Activated CD8-positive, alpha-beta T cell treated with anti-CD3 and anti-CD28 coated beads for 36 hours (primary cell): ENCODE measurements around the gene DOLPP1. TPM values are rescaled to one million over a fixed set of nuclear protein-coding genes. Genes with fewer than 3 reads are reported as not detected.

Experiments used
- ATAC-seq: fragments of 200-7000 bp; cut with Tn5 transposase; one replicate; pipeline ENCODE4 v1.10.0; 2021; ENCODE audit warnings: mild to moderate bottlenecking, moderate library complexity
- CTCF ChIA-PET: fragments of 350-600 bp; sonication (Branson Sonifier 250); formaldehyde crosslinking; loops from one replicate; lab custom pipeline; 2021; ENCODE audit warnings: antibody characterized with exemption; lab: Charles Lee
- POLR2A ChIA-PET: fragments of 350-600 bp; sonication (Branson Sonifier 250); formaldehyde crosslinking; loops from one replicate; lab custom pipeline; 2021; ENCODE audit warnings: antibody characterized with exemption; lab: Charles Lee
- DNase-seq: peaks from one replicate; pipeline ENCODE4 v3.0.0-alpha.2; 2020
- H3K27ac Mint-ChIP-seq: one replicate; pipeline ENCODE4 v1.8.0; 2021; ENCODE audit warnings: mild to moderate bottlenecking, mixed read lengths
- H3K27me3 Mint-ChIP-seq: one replicate; pipeline ENCODE4 v1.8.0; 2021; ENCODE audit warnings: mixed read lengths
- H3K36me3 Mint-ChIP-seq: one replicate; pipeline ENCODE4 v1.8.0; 2021; ENCODE audit warnings: low read depth, mixed read lengths
- H3K4me1 Mint-ChIP-seq: one replicate; pipeline ENCODE4 v1.8.0; 2021; ENCODE audit warnings: low read depth, mixed read lengths
- H3K4me3 Mint-ChIP-seq: one replicate; pipeline ENCODE4 v1.8.0; 2021; ENCODE audit warnings: mild to moderate bottlenecking, moderate library complexity, mixed read lengths
- H3K9me3 Mint-ChIP-seq: one replicate; pipeline ENCODE4 v1.8.0; 2021; ENCODE audit warnings: mixed read lengths
- CTCF ChIP-seq: fragments of 200-600 bp; IDR thresholded peaks from one replicate; pipeline ENCODE4 v1.8.0; 2022; ENCODE audit warnings: antibody characterized with exemption, mild to moderate bottlenecking
- intact Hi-C: fragments of 100-400 bp; cut with micrococcal nuclease; formaldehyde crosslinking; loops from one replicate; pipeline ENCODE4 v1.10.0; 2022
- total RNA-seq, 2 experiments: library from RNA; stranded (reverse); gene quantifications; one replicate each; pipeline ENCODE4 v1.2.3, GENCODE V29; 2021

DOLPP1 gene
- total RNA-seq, 2 experiments from 2014 or later, result 12.7 to 15.2 TPM

DNA sequence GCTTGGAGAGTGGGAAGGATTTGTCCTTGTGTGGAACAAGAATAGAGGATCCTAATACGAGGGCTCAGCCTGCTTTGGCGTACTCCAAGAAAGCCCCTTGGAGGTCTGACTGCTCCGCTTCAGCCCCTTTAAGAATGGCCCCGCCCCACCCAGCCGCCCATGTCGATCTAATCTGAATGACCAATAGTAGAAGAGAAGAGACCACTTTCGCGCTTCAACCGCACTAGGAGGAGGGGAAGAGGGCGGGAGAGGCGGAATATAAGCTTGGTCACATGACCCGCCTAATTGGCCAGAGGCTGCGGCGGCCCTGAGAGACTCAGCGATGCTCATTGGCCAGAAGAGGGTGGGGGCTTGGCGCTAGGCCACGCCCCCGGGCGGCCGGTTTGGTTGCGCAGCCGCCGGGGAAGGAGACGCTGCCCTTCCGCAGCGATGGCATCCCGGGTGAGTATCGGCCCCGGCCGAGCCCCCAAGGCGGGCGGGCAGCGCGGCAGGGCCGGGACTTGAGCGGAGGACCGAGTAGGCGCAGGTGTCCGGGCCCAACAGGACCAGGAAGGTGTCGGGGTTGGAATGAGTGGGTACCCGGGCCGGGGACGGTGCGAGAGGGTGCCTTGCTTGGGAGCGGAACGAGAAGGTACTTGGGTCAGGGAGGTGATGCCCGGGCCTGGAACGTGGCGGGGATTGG lies 44.5 kb upstream of the DOLPP1 start, which contains the start of gene MIGA2:
MIGA2 (plus strand) TSS at position 386 of the 682 bp plus-strand sequence. CDS start 3,969 bp downstream, outside the sequence.
- intact Hi-C loops, result no loop called here
- POLR2A ChIA-PET, result no interaction called here
- ATAC-seq, result peak; percentile 98
- Mint-ChIP-seq H3K9me3 (no peaks in the 10 kb centered on the region), H3K27me3 (no peaks in the 10 kb centered on the region), H3K27ac (peak within 1 kb of the TSS; percentile 82), H3K4me1 (peaks cover 29% of the 10 kb centered on the region), H3K4me3 (peak within 1 kb of the TSS; percentile 86), H3K36me3 (no peaks in the 10 kb centered on the region)
- CTCF ChIA-PET, result interaction anchor here (0.9 to 1.4 kb wide), 2 partner anchors 9 to 95 kb away, joined by 3 to 4 read pairs; no protein-coding TSS in a partner anchor
- no peak for TF ChIP-seq CTCF
- DNase-seq, result peak; percentile 99

DNA sequence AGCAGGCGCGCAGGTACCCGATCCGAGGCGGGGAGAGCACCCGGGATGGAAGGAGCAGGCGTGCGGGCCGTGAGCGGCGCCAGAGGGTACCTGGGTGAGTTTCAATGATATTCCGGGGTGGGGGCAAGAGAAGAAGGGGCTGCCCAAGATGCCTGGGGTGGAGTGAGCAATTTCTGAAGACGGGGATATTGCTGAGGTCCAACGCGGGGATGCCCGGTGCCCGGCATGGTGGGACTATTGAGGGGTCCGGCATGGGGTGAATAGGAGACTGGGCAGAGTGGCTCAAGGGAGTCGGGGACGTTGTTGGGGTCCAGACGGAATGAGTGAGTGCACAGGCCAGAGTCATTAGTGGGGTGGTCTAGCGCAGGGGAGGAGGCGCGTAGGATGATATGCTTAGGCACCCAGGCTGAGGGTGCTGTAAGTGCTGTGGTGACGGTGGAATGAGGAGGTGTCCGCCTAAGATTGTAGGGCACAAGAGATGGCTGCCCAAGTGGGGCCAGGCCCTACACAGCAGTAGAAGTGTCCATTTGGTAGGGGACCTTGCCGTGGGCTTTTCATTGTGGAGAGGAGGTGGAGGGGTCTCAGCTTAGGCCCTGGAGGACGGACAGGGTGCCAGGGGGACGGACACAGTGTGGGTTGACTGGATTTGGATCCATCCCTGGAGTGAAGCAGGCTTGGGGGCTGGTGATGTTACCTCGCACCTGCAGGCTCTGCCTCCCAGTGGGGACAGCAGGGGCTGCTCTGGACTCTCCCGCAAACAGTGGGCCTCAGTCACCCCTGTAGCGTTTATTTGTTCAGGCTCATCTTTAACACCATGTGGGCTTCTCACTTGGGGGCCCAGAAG lies 43.8 kb upstream of the DOLPP1 start:
- ChIA-PET CTCF (interaction anchor here (0.9 to 1.2 kb wide), 3 partner anchors 9 to 94 kb away, joined by 3 read pairs; partner anchors contain the start of gene SH3GLB2), POLR2A (interaction anchor here (0.9 kb wide), 1 partner anchor 48 kb away, joined by 3 read pairs; no protein-coding TSS in a partner anchor)
- Mint-ChIP-seq H3K36me3 (peaks cover 3% of the 10 kb centered on the region), H3K4me3 (peak overlapping the region; percentile 86), H3K9me3 (no peaks in the 10 kb centered on the region), H3K4me1 (peaks cover 29% of the 10 kb centered on the region), H3K27me3 (no peaks in the 10 kb centered on the region), H3K27ac (peak overlapping the region; percentile 82)
- no peak for TF ChIP-seq CTCF
- intact Hi-C loops, result no loop called here
- no peak for ATAC-seq
- peak; percentile 17 for DNase-seq

DNA sequence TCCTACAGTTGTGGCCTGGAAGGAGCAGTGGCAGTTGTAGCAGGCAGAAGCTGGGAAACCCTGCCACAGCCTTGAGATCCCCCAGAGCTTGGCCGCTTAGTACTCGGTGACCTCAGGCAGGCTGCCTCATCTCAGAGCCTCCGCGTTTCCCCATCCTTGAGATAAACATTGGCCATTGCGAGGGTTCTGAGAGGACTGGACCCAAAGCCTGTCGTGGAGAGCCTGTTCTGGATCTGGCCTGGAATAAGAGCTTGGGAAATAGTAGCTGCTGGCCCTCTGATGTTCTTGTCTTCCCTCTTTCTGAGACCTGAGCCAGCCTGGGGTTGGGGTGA lies 43.2 kb upstream of the DOLPP1 start:
- H3K27me3 Mint-ChIP-seq, result no peaks in the 10 kb centered on the region
- ChIA-PET POLR2A (interaction anchor here (0.9 kb wide), 1 partner anchor 48 kb away, joined by 3 read pairs; no protein-coding TSS in a partner anchor), CTCF (interaction anchor here (0.9 to 1.2 kb wide), 2 partner anchors 10 to 17 kb away, joined by 3 read pairs; partner anchors contain the start of gene SH3GLB2)
- no peaks in the 10 kb centered on the region for H3K9me3 Mint-ChIP-seq
- DNase-seq (no peak), ATAC-seq (no peak)
- TF ChIP-seq CTCF, result no peak
- intact Hi-C loops, result no loop called here
- peak overlapping the region; percentile 86 for H3K4me3 Mint-ChIP-seq
- peaks cover 29% of the 10 kb centered on the region for H3K4me1 Mint-ChIP-seq
- no peak overlapping the region for H3K27ac Mint-ChIP-seq
- peaks cover 7% of the 10 kb centered on the region for H3K36me3 Mint-ChIP-seq

DNA sequence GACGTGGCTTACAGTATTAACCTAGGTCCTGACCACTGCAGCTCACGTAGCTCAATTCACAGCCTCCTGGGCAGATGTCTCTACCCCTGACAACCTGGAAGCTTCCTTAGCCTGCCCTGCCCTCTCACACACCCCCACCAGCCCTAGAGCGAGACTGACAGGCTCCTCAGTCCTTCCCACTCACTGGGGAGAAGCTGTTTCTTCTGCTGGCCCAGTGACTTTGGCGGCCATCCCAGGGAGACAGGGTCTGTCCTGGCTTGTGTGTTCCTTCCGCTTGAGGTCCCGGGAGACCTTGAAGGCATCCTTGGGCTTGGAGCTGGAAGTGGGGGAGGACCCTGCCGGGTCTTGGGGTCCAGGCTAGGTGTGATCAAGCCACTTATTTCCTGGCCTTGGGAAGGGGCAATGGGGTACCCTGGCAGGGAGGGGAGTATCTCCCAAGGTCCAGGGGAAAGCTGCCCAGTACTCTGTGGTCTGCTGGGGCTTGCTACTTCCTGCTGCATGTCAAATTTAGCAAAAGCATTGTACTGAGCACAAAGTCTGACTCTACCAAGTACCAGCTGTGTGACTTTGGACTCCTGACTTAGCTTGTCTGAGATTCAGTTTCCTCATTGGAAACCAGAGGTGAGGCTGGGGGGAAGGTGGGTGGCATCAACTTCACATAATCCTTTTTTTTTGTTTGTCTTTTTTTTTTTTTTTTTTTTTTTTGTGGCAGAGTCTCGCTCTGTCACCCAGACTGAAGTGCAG lies 42.6 kb upstream of the DOLPP1 start:
- DNase-seq (no peak), ATAC-seq (no peak)
- no peak overlapping the region for H3K27ac Mint-ChIP-seq
- ChIA-PET POLR2A (interaction anchor here (0.9 to 1.0 kb wide), 2 partner anchors 12 to 47 kb away, joined by 3 to 5 read pairs; no protein-coding TSS in a partner anchor), CTCF (interaction anchor here (0.9 to 1.2 kb wide), 2 partner anchors 10 to 17 kb away, joined by 3 read pairs; partner anchors contain the start of gene SH3GLB2)
- no peaks in the 10 kb centered on the region for H3K27me3 Mint-ChIP-seq
- peak overlapping the region; percentile 86 for H3K4me3 Mint-ChIP-seq
- TF ChIP-seq CTCF, result no peak
- peaks cover 7% of the 10 kb centered on the region for H3K36me3 Mint-ChIP-seq
- H3K4me1 Mint-ChIP-seq, result peaks cover 29% of the 10 kb centered on the region
- intact Hi-C loops, result no loop called here
- no peaks in the 10 kb centered on the region for H3K9me3 Mint-ChIP-seq
